Endodermal cell (in vitro differentiated cells): ENCODE results near the gene ATP5F1B. TPM values are rescaled to one million over a fixed set of nuclear protein-coding genes. Genes with fewer than 3 reads are reported as not detected.
A peak's percentile ranks its signal among the peaks of the same experiment; 100 is the strongest.

Source experiments
- DNase-seq: peaks from one replicate; pipeline ENCODE4 v3.0.0-alpha.2; 2017
- H3K27ac ChIP-seq: 2 replicates; pipeline ENCODE4 v1.5.1; 2013; ENCODE audit warnings: mild to moderate bottlenecking, low read depth, low read length, moderate library complexity
- H3K27me3 ChIP-seq: 2 replicates; pipeline ENCODE4 v1.6.1; 2013; ENCODE audit warnings: mild to moderate bottlenecking, low read length, moderate library complexity; ENCODE audit not compliant: insufficient read depth, control insufficient read depth, poor library complexity, severe bottlenecking
- H3K36me3 ChIP-seq: 2 replicates; pipeline ENCODE4 v1.7.0; 2013; ENCODE audit warnings: mild to moderate bottlenecking, low read length, moderate library complexity; ENCODE audit not compliant: control insufficient read depth, insufficient read depth
- H3K4me1 ChIP-seq: one replicate; pipeline ENCODE4 v1.7.0; 2013; ENCODE audit warnings: low read length; ENCODE audit not compliant: control insufficient read depth, insufficient read depth
- H3K4me3 ChIP-seq: 2 replicates; pipeline ENCODE4 v1.5.1; 2013; ENCODE audit warnings: mild to moderate bottlenecking, low read length, moderate library complexity
- H3K9ac ChIP-seq: 2 replicates; pipeline ENCODE4 v1.6.1; 2013; ENCODE audit warnings: mild to moderate bottlenecking, low read length, moderate library complexity; ENCODE audit not compliant: poor library complexity, severe bottlenecking; ENCODE audit errors: extremely low read depth
- H3K9me3 ChIP-seq: 2 replicates; pipeline ENCODE4 v1.6.1; 2013; ENCODE audit warnings: mild to moderate bottlenecking, low read length, moderate library complexity; ENCODE audit not compliant: control insufficient read depth
- H3K27ac Mint-ChIP-seq: 2 replicates; pipeline ENCODE4 v1.8.0; 2020; ENCODE audit warnings: mixed read lengths
- H3K27me3 Mint-ChIP-seq: 2 replicates; pipeline ENCODE4 v1.8.0; 2021; ENCODE audit warnings: mild to moderate bottlenecking, mixed read lengths; ENCODE audit not compliant: insufficient read depth
- H3K36me3 Mint-ChIP-seq: 2 replicates; pipeline ENCODE4 v1.8.0; 2020; ENCODE audit warnings: low read depth, mixed read lengths
- H3K4me1 Mint-ChIP-seq: 2 replicates; pipeline ENCODE4 v1.8.0; 2020; ENCODE audit warnings: mixed read lengths
- H3K4me3 Mint-ChIP-seq: 2 replicates; pipeline ENCODE4 v1.8.0; 2020; ENCODE audit warnings: mild to moderate bottlenecking, moderate library complexity, mixed read lengths
- H3K9me3 Mint-ChIP-seq: 2 replicates; pipeline ENCODE4 v1.8.0; 2020; ENCODE audit warnings: mild to moderate bottlenecking, mixed read lengths
- WGBS, 2 experiments: methylation state at CpG; one replicate each; pipeline versions ENCODE4 v1.1.5 to v1.1.7; 2013; ENCODE audit warnings: missing lambda C conversion rate in 2 of 2, mixed read lengths in 1 of 2; ENCODE audit not compliant: insufficient coverage in 1 of 2, insufficient read length in 1 of 2; 5-methylcytosine and 5-hydroxymethylcytosine counted together
- total RNA-seq, 2 donors: library from RNA; stranded (reverse); fragmentation: NEBNext Ultra II Directional in 1 of 2; extraction: Animal tissue kit (Norgen Biotek cat#: 25700) in 1 of 2; gene quantifications; 2 replicates in 1 of 2; 3 replicates in 1 of 2; pipeline ENCODE4 v1.2.1, GENCODE V29; 2021
- TF ChIP-seq, protein P1 (sequence below): fragments of 200-600 bp; sonication (generic); conservative IDR thresholded peaks from 2 replicates; pipeline ENCODE4 v1.5.0; 2021; ENCODE audit warnings: antibody characterized with exemption, mild to moderate bottlenecking

Gene ATP5F1B
- total RNA-seq, 2 donors from 2014 or later: 653 to 681 TPM

DNA sequence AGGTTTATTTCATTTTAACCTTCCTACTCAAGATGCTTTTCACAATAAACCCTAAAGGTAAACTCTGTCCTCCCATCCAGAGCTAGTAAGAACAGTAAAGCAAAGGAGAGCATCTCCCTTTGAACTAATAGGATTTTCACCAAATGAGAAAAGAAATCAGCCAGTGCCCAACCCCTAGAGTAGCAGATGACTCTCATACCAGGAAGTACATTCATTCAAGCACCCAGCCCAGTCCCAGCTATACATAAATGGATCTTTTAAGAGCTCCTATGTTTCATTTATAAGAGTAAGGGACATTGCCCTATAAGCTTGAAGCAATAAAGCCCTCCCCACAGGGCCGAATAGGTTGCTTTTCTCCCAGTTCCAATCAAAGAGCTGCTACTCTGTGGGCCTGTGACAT lies 23.2 kb downstream of the ATP5F1B start:
- Histone ChIP-seq H3K27me3 (no peaks in the 10 kb centered on the region), H3K27ac (no peak overlapping the region), H3K4me3 (no peak overlapping the region), H3K4me1 (no peaks in the 10 kb centered on the region), H3K9me3 (no peaks in the 10 kb centered on the region), H3K9ac (no peak overlapping the region), H3K36me3 (peaks cover 58% of the 10 kb centered on the region)
- H3K4me3 Mint-ChIP-seq: no peak overlapping the region
- no peak overlapping the region for H3K27ac Mint-ChIP-seq
- no peaks in the 10 kb centered on the region for H3K9me3 Mint-ChIP-seq
- no peaks in the 10 kb centered on the region for H3K27me3 Mint-ChIP-seq
- 95 to 100% methylated on average over 1 of the region's 1 CpG for WGBS, 2 experiments
- TF ChIP-seq, protein P1, sequence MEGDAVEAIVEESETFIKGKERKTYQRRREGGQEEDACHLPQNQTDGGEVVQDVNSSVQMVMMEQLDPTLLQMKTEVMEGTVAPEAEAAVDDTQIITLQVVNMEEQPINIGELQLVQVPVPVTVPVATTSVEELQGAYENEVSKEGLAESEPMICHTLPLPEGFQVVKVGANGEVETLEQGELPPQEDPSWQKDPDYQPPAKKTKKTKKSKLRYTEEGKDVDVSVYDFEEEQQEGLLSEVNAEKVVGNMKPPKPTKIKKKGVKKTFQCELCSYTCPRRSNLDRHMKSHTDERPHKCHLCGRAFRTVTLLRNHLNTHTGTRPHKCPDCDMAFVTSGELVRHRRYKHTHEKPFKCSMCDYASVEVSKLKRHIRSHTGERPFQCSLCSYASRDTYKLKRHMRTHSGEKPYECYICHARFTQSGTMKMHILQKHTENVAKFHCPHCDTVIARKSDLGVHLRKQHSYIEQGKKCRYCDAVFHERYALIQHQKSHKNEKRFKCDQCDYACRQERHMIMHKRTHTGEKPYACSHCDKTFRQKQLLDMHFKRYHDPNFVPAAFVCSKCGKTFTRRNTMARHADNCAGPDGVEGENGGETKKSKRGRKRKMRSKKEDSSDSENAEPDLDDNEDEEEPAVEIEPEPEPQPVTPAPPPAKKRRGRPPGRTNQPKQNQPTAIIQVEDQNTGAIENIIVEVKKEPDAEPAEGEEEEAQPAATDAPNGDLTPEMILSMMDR: no peak
- H3K36me3 Mint-ChIP-seq: peaks cover 54% of the 10 kb centered on the region
- DNase-seq: no peak
- peaks cover 14% of the 10 kb centered on the region for H3K4me1 Mint-ChIP-seq

DNA sequence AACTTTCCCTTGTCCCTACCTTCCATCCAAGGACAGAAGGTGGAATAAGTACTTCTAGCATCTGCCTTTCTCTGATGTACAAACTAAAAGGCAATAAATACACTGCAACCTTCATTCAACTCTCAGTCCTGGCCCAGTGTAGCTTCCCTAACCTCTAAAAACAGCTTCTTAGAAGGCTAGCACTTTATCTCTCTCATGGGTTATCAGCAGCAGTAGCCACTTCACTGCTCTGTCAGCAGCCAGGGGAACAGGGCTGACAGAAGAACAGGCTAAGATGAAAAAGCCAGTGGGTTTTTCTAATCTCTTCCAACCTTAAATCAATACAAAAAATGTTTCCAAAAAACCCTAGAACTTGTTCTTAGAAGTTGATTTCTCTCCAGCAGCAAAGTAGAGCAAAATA lies 28.9 kb downstream of the ATP5F1B start:
- no peak overlapping the region for H3K27ac ChIP-seq
- H3K9me3 Mint-ChIP-seq: no peaks in the 10 kb centered on the region
- no peak for DNase-seq
- no peaks in the 10 kb centered on the region for H3K27me3 Mint-ChIP-seq
- H3K9ac ChIP-seq: no peak overlapping the region
- no peak overlapping the region for H3K4me3 Mint-ChIP-seq
- peaks cover 75% of the 10 kb centered on the region for H3K36me3 ChIP-seq
- no peaks in the 10 kb centered on the region for H3K9me3 ChIP-seq
- no peaks in the 10 kb centered on the region for H3K27me3 ChIP-seq
- peak overlapping the region; percentile 66 for H3K27ac Mint-ChIP-seq
- H3K4me1 Mint-ChIP-seq: no peaks in the 10 kb centered on the region
- peaks cover 74% of the 10 kb centered on the region for H3K36me3 Mint-ChIP-seq
- H3K4me1 ChIP-seq: peaks cover 3% of the 10 kb centered on the region
- no peak overlapping the region for H3K4me3 ChIP-seq
- TF ChIP-seq, protein P1: no peak

DNA sequence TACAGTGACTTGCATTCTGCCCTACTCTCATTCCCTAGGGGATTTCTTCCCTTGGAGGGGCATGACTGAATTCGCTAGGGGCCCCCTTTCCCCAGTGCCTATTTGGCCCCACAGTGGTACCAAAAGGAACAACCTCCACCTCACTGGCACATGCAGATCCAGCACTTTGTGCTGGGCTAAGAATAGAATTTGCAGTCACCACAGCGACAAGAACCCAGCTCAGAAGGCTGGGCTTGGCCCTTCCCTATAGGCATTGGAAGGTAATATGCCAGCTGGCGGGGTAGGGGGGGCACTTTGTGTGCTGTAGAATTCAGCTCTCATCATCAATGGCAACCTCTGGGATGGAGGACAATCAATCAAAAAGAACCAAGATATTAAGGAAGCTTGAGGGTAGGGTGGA lies 29.5 kb downstream of the ATP5F1B start:
- Mint-ChIP-seq H3K4me1 (no peaks in the 10 kb centered on the region), H3K4me3 (no peak overlapping the region), H3K36me3 (peaks cover 80% of the 10 kb centered on the region), H3K27me3 (no peaks in the 10 kb centered on the region), H3K27ac (no peak overlapping the region), H3K9me3 (no peaks in the 10 kb centered on the region)
- no peak for DNase-seq
- TF ChIP-seq, protein P1: no peak
- 97 to 100% methylated on average over 3 of the region's 3 CpGs for WGBS, 2 experiments
- Histone ChIP-seq H3K27me3 (no peaks in the 10 kb centered on the region), H3K4me1 (peaks cover 3% of the 10 kb centered on the region), H3K9me3 (no peaks in the 10 kb centered on the region), H3K36me3 (peaks cover 76% of the 10 kb centered on the region), H3K27ac (no peak overlapping the region), H3K4me3 (no peak overlapping the region), H3K9ac (no peak overlapping the region)
